Measurements from ENCODE around the gene SSTR3.
A peak's percentile ranks its signal among the peaks of the same experiment; 100 is the strongest.

SSTR3 gene

DNA sequence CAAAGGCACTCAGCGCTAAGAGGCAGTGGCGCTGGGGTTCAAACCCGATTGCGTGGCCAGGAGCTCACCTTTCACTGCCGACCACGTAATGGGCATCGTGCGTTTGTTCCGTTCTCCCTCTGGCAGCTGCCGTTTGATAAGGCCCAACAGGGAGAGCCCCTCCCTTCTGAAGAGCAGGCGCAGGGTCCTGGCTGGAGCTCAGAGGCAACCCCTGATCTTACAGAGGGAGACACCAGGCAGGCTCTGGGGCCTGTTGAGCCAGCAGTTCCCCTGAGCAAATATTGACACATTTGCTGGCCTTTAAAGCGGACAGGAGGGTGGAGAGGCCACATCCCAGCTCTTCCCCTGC is 12.5 kb downstream of the SSTR3 start:
- H4K20me1 ChIP-seq (ENCODE audit: insufficient read depth, low read length), result no peaks in the 10 kb centered on the region
- peak overlapping the region; percentile 81 for H3K4me2 ChIP-seq (ENCODE audit: low read length)
- H2AFZ ChIP-seq (ENCODE audit: low read depth, low read length), result peak overlapping the region; percentile 80
- H3K27ac ChIP-seq (ENCODE audit: low read length), result peak overlapping the region; percentile 68
- no peaks in the 10 kb centered on the region for H3K9me3 ChIP-seq (ENCODE audit: insufficient read depth, low read length)
- no peaks in the 10 kb centered on the region for H3K27me3 ChIP-seq (ENCODE audit: low read depth, low read length)
- TF ChIP-seq, protein P1, sequence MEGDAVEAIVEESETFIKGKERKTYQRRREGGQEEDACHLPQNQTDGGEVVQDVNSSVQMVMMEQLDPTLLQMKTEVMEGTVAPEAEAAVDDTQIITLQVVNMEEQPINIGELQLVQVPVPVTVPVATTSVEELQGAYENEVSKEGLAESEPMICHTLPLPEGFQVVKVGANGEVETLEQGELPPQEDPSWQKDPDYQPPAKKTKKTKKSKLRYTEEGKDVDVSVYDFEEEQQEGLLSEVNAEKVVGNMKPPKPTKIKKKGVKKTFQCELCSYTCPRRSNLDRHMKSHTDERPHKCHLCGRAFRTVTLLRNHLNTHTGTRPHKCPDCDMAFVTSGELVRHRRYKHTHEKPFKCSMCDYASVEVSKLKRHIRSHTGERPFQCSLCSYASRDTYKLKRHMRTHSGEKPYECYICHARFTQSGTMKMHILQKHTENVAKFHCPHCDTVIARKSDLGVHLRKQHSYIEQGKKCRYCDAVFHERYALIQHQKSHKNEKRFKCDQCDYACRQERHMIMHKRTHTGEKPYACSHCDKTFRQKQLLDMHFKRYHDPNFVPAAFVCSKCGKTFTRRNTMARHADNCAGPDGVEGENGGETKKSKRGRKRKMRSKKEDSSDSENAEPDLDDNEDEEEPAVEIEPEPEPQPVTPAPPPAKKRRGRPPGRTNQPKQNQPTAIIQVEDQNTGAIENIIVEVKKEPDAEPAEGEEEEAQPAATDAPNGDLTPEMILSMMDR (IDR thresholded peaks at IDR 0.05; ENCODE audit: low read depth, low read length), result no peak
- TF ChIP-seq EZH2phosphoT487 (IDR thresholded peaks at IDR 0.05; ENCODE audit: low read depth), result no peak
- peak overlapping the region; percentile 75 for H3K9ac ChIP-seq (ENCODE audit: low read length)
- peaks cover 26% of the 10 kb centered on the region for H3K4me1 ChIP-seq (ENCODE audit: low read length)
- no peaks in the 10 kb centered on the region for H3K79me2 ChIP-seq (ENCODE audit: low read length)
- peaks cover 6% of the 10 kb centered on the region for H3K36me3 ChIP-seq (replicated peaks; ENCODE audit: low read depth, low read length)
- H3K4me3 ChIP-seq (ENCODE audit: low read length), result peak overlapping the region; percentile 68

DNA sequence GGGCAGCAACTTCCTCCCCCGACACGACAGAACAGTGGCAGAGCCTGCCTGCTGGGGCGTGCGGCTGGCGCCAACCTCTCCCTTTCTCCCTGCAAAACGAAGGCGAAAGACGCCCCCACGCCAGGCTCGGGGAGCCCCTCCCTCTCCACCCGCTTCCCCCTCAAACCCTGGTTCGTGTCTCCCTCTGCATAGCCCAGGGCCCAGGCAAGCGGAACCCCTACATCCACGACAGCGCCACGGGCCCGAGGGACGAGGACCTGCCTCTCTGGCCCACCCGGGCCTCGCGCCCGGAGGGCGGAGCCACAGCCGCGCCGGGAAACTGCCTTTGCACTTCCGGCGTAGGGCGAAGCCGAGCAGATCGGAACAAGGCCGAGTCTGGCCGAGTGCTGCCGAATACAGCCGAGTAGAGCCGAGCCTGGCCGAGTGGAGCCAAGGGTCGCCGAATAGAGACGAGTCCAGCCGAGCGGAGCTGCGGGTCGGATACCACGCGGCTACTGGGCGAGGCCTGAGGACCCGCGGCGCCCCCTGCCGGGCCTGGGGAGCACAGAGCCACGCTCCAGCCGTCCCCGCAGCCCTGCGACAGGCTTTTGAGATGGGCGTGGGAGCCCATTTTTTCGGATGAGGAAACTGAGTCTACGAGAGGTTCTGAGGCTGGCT is 13.0 kb downstream of the SSTR3 start:
- Histone ChIP-seq H3K9me3 (ENCODE audit: insufficient read depth, low read length) (no peaks in the 10 kb centered on the region), H4K20me1 (ENCODE audit: insufficient read depth, low read length) (no peaks in the 10 kb centered on the region), H3K4me2 (ENCODE audit: low read length) (peak overlapping the region; percentile 81), H3K36me3 (replicated peaks; ENCODE audit: low read depth, low read length) (peaks cover 6% of the 10 kb centered on the region), H3K27me3 (ENCODE audit: low read depth, low read length) (no peaks in the 10 kb centered on the region), H3K27ac (ENCODE audit: low read length) (peak overlapping the region; percentile 84), H3K9ac (ENCODE audit: low read length) (peak overlapping the region; percentile 78), H2AFZ (ENCODE audit: low read depth, low read length) (peak overlapping the region; percentile 80), H3K4me3 (ENCODE audit: low read length) (peak overlapping the region; percentile 80), H3K79me2 (ENCODE audit: low read length) (no peaks in the 10 kb centered on the region), H3K4me1 (ENCODE audit: low read length) (peaks cover 27% of the 10 kb centered on the region)
- TF ChIP-seq, protein P1 (IDR thresholded peaks at IDR 0.05; ENCODE audit: low read depth, low read length), result peak; percentile 87
- TF ChIP-seq EZH2phosphoT487 (IDR thresholded peaks at IDR 0.05; ENCODE audit: low read depth), result no peak

DNA sequence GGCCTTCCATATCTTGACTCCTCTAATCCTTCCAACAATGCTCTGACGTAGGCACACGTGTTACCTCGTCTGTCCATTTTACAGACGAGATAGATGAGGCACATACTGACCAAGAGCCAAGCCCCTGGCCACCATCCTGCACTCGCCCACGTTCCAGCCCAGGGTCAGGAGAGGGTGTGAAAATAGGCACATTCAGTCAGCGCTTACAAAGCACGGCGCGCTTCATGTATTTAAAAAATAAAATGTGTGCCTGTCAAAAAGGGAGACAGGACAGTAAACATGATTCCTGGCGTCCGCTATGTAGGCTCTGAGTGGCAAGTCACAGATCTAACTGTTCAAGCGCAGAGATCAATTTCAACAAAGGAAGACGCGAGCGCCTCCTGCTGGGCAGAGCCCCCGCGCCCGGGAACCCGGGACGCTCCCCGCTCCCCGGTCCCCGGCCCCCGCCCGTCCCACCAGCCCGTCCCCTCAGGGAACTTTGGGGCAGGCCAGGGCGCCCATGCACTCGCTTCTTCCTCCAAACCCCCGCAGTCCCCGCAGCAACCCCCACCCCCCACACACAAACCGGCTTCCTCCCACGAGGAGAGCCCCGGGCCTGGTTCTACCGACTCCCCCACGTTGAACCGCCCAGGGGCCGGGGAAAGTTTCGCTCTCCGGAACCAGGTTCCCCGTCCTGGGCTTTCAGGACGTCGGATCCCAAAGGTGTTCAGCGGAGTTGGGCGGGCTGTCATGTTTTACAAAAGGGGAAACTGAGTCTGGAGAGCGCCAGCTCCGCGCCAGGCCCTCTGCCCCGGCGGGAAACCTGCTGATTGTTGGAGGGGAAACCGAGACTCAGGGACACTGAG is 13.8 kb downstream of the SSTR3 start:
- H3K79me2 ChIP-seq (ENCODE audit: low read length), result no peaks in the 10 kb centered on the region
- no peak for TF ChIP-seq EZH2phosphoT487 (IDR thresholded peaks at IDR 0.05; ENCODE audit: low read depth)
- TF ChIP-seq, protein P1 (IDR thresholded peaks at IDR 0.05; ENCODE audit: low read depth, low read length), result peak; percentile 89
- peak overlapping the region; percentile 78 for H3K9ac ChIP-seq (ENCODE audit: low read length)
- peaks cover 34% of the 10 kb centered on the region for H3K4me1 ChIP-seq (ENCODE audit: low read length)
- H2AFZ ChIP-seq (ENCODE audit: low read depth, low read length), result no peak overlapping the region
- peak overlapping the region; percentile 80 for H3K4me3 ChIP-seq (ENCODE audit: low read length)
- H3K9me3 ChIP-seq (ENCODE audit: insufficient read depth, low read length), result no peaks in the 10 kb centered on the region
- H3K27me3 ChIP-seq (ENCODE audit: low read depth, low read length), result no peaks in the 10 kb centered on the region
- no peaks in the 10 kb centered on the region for H4K20me1 ChIP-seq (ENCODE audit: insufficient read depth, low read length)
- peaks cover 6% of the 10 kb centered on the region for H3K36me3 ChIP-seq (replicated peaks; ENCODE audit: low read depth, low read length)
- H3K4me2 ChIP-seq (ENCODE audit: low read length), result peak overlapping the region; percentile 79
- peak overlapping the region; percentile 84 for H3K27ac ChIP-seq (ENCODE audit: low read length)

Data from OCI-LY3 (cell line).